PFSK-1 (cell line): ENCODE data around the gene LRP6.

Experiments
- FOXP2 ChIP-seq: optimal IDR thresholded peaks from 2 replicates; pipeline ENCODE3; 2011; ENCODE audit warnings: borderline replicate concordance, control low read depth, inconsistent platforms; ENCODE audit not compliant: insufficient read depth; ENCODE audit errors: extremely low read length, extremely low read depth
- POLR2AphosphoS5 ChIP-seq: IDR thresholded peaks from 2 replicates; pipeline ENCODE4 v1.6.1; 2012; ENCODE audit warnings: low read depth, mild to moderate bottlenecking, control low read depth, low read length, moderate library complexity
- REST ChIP-seq, 2 experiments: IDR thresholded peaks; 2 replicates each; pipeline versions ENCODE4 v1.6.1 to v1.8.0; 2011 to 2012; ENCODE audit warnings: low read depth in 2 of 2, low read length in 2 of 2, control low read depth in 1 of 2, inconsistent platforms in 1 of 2, mild to moderate bottlenecking in 1 of 2, moderate library complexity in 1 of 2; ENCODE audit not compliant: insufficient read depth in 1 of 2
- SIN3A ChIP-seq: IDR thresholded peaks from 2 replicates; pipeline ENCODE4 v1.6.1; 2012; ENCODE audit warnings: mild to moderate bottlenecking, low read length, moderate library complexity, borderline replicate concordance; ENCODE audit not compliant: insufficient read depth
- TAF1 ChIP-seq: IDR thresholded peaks from 2 replicates; pipeline ENCODE4 v1.6.1; 2012; ENCODE audit warnings: low read length, control low read depth, borderline replicate concordance; ENCODE audit not compliant: insufficient read depth

LRP6 gene

GRCh38 chr12:12228402-12228801 is 38.4 kb downstream of the LRP6 start:
- TF ChIP-seq POLR2AphosphoS5 = no peak
- no peak for TF ChIP-seq FOXP2
- TF ChIP-seq TAF1 = no peak
- TF ChIP-seq REST (IDR thresholded peaks at IDR 0.05; ENCODE audit: insufficient read depth in 1 of 2, low read depth in 2 of 2, low read length in 2 of 2) = no peak
- TF ChIP-seq SIN3A = no peak

- TF ChIP-seq FOXP2 (no peak), TAF1 (no peak), SIN3A (no peak), REST (IDR thresholded peaks at IDR 0.05; ENCODE audit: insufficient read depth in 1 of 2, low read depth in 2 of 2, low read length in 2 of 2) (no peak), POLR2AphosphoS5 (no peak)
Measured at GRCh38 chr12:12226187-12226586, 40.7 kb downstream of the LRP6 start.

GRCh38 chr12:12224240-12224940 is 42.5 kb downstream of the LRP6 start:
- no peak for TF ChIP-seq TAF1
- TF ChIP-seq FOXP2 = no peak
- no peak for TF ChIP-seq POLR2AphosphoS5
- no peak for TF ChIP-seq SIN3A
- no peak for TF ChIP-seq REST (IDR thresholded peaks at IDR 0.05; ENCODE audit: insufficient read depth in 1 of 2, low read depth in 2 of 2, low read length in 2 of 2)

GRCh38 chr12:12221560-12221959 is 45.3 kb downstream of the LRP6 start:
- TF ChIP-seq TAF1 (no peak), SIN3A (no peak), POLR2AphosphoS5 (no peak), FOXP2 (no peak), REST (IDR thresholded peaks at IDR 0.05; ENCODE audit: insufficient read depth in 1 of 2, low read depth in 2 of 2, low read length in 2 of 2) (no peak)

GRCh38 chr12:12219664-12220063 is 47.2 kb downstream of the LRP6 start:
- TF ChIP-seq FOXP2 (no peak), REST (IDR thresholded peaks at IDR 0.05; ENCODE audit: insufficient read depth in 1 of 2, low read depth in 2 of 2, low read length in 2 of 2) (no peak), SIN3A (no peak), POLR2AphosphoS5 (no peak), TAF1 (no peak)
